ENCODE results near the gene AGAP3. TPM values are rescaled to one million over a fixed set of nuclear protein-coding genes. Genes with fewer than 3 reads are reported as not detected.

AGAP3 gene
- total RNA-seq, 1 experiment from 2014 or later: 115 TPM

- CTCF ChIA-PET: interaction anchor here (1.3 kb wide), 1 partner anchor 17 kb away, joined by 3 read pairs; no protein-coding TSS in a partner anchor
- no peak for TF ChIP-seq CTCF (conservative IDR thresholded peaks at IDR 0.05; ENCODE audit: low read depth, low read length)
- TF ChIP-seq EZH2 (IDR thresholded peaks at IDR 0.05; ENCODE audit: borderline replicate concordance, low read depth, low read length, poor library complexity, severe bottlenecking): no peak
- Histone ChIP-seq H3K27ac (ENCODE audit: low read depth, low read length, poor library complexity, severe bottlenecking) (no peak overlapping the region), H3K4me1 (ENCODE audit: insufficient read depth, low read length, poor library complexity, severe bottlenecking) (no peaks in the 10 kb centered on the region), H3K4me3 (ENCODE audit: low read depth, low read length, poor library complexity, severe bottlenecking) (no peak overlapping the region), H3K27me3 (replicated peaks; ENCODE audit: insufficient read depth, low read depth, low read length, poor library complexity) (no peaks in the 10 kb centered on the region), H3K36me3 (ENCODE audit: insufficient read depth, low read length, poor library complexity, severe bottlenecking) (peaks cover 24% of the 10 kb centered on the region), H3K9me3 (ENCODE audit: low read depth, low read length, poor library complexity, severe bottlenecking) (no peaks in the 10 kb centered on the region)
- no TSS peak for BruUV-seq (replicated peaks)
- intact Hi-C loops (cut with micrococcal nuclease; ENCODE audit: unreplicated experiment): no loop called here
- no peak for DNase-seq (ENCODE audit: low spot score)
- POLR2A ChIA-PET (ENCODE audit: low non-redundant PET): no interaction called here
Measured at GRCh38 chr7:151140826-151141225, 54.6 kb downstream of the AGAP3 start.

GRCh38 chr7:151141311-151141854, 55.1 kb downstream of the AGAP3 start:
- ChIA-PET POLR2A (ENCODE audit: low non-redundant PET) (no interaction called here), CTCF (interaction anchor here (1.3 kb wide), 1 partner anchor 17 kb away, joined by 3 read pairs; no protein-coding TSS in a partner anchor)
- Histone ChIP-seq H3K27me3 (replicated peaks; ENCODE audit: insufficient read depth, low read depth, low read length, poor library complexity) (no peaks in the 10 kb centered on the region), H3K36me3 (ENCODE audit: insufficient read depth, low read length, poor library complexity, severe bottlenecking) (peaks cover 24% of the 10 kb centered on the region), H3K9me3 (ENCODE audit: low read depth, low read length, poor library complexity, severe bottlenecking) (no peaks in the 10 kb centered on the region), H3K4me1 (ENCODE audit: insufficient read depth, low read length, poor library complexity, severe bottlenecking) (no peaks in the 10 kb centered on the region), H3K27ac (ENCODE audit: low read depth, low read length, poor library complexity, severe bottlenecking) (no peak overlapping the region), H3K4me3 (ENCODE audit: low read depth, low read length, poor library complexity, severe bottlenecking) (no peak overlapping the region)
- BruUV-seq (replicated peaks): no TSS peak
- TF ChIP-seq EZH2 (IDR thresholded peaks at IDR 0.05; ENCODE audit: borderline replicate concordance, low read depth, low read length, poor library complexity, severe bottlenecking) (no peak), CTCF (conservative IDR thresholded peaks at IDR 0.05; ENCODE audit: low read depth, low read length) (no peak)
- intact Hi-C loops (cut with micrococcal nuclease; ENCODE audit: unreplicated experiment): no loop called here
- DNase-seq (ENCODE audit: low spot score): no peak

- H3K4me1 ChIP-seq (ENCODE audit: insufficient read depth, low read length, poor library complexity, severe bottlenecking): no peaks in the 10 kb centered on the region
- no peak overlapping the region for H3K4me3 ChIP-seq (ENCODE audit: low read depth, low read length, poor library complexity, severe bottlenecking)
- ChIA-PET POLR2A (ENCODE audit: low non-redundant PET) (no interaction called here), CTCF (interaction anchor here (0.6 to 1.3 kb wide), 2 partner anchors 18 to 157 kb away, joined by 3 read pairs; no protein-coding TSS in a partner anchor)
- H3K36me3 ChIP-seq (ENCODE audit: insufficient read depth, low read length, poor library complexity, severe bottlenecking): peaks cover 24% of the 10 kb centered on the region
- TF ChIP-seq EZH2 (IDR thresholded peaks at IDR 0.05; ENCODE audit: borderline replicate concordance, low read depth, low read length, poor library complexity, severe bottlenecking) (no peak), CTCF (conservative IDR thresholded peaks at IDR 0.05; ENCODE audit: low read depth, low read length) (no peak)
- no TSS peak for BruUV-seq (replicated peaks)
- H3K27ac ChIP-seq (ENCODE audit: low read depth, low read length, poor library complexity, severe bottlenecking): no peak overlapping the region
- no peaks in the 10 kb centered on the region for H3K9me3 ChIP-seq (ENCODE audit: low read depth, low read length, poor library complexity, severe bottlenecking)
- DNase-seq (ENCODE audit: low spot score): no peak
- intact Hi-C loops (cut with micrococcal nuclease; ENCODE audit: unreplicated experiment): no loop called here
- no peaks in the 10 kb centered on the region for H3K27me3 ChIP-seq (replicated peaks; ENCODE audit: insufficient read depth, low read depth, low read length, poor library complexity)
Measured at GRCh38 chr7:151141855-151142685, 55.8 kb downstream of the AGAP3 start.
